Stimulated activated CD4-positive, alpha-beta T cell treated with anti-CD3 and anti-CD28 coated beads, Interleukin-2, amount 100 ng/mL, for 4 hours (primary cell): Measurements from ENCODE around the gene CEP72.
"Not testable (repeated sequence)": the region's sequence is repeated elsewhere in the genome, so short reads cannot be mapped to it uniquely, and the experiment has no call there.

ENCODE experiments used
- DNase-seq: peaks from one replicate; pipeline ENCODE4 v3.0.0-alpha.2; 2020; ENCODE audit warnings: low read depth

The CEP72 gene

DNA sequence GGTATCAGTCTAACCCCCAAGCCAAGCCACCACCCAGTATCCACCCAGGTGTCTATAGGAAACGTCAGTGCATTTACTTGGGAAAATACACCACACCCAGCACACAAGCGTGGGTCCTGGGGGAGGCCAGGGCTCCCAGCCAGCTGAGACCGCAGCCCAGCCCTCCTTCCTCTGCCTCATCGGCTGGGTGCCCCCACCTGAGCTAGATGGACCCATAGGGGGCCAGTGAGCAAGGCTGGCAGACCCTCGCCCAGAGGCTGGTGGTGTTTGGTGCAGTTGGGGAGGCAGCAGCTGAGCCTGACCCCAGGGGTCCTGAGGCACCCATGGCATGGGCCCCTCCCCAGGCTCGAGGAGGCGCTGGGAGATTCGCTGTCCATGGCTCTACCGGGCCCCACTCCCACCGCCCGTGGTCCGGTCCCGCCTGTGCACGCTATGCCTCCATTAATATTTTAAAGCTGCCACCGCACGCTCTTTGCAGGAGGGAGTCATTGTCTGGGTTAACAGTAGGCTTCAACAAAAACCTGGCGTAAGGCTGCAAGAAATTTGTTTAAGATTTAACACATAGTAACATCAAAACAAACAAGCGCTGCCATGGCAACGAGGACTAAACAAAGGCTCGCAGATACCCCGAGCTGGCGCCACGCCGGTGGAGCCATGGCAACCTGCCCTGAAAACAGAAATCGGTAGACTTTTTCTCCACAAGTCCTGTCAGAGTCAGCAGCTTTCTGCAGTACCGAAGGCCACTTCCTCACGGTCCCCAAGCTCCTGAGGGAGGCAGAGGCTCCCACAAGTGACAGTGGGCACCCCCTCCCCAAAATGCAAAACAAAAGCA, 60.4 kb downstream of the CEP72 start:
- DNase-seq = peak; percentile 33

DNA sequence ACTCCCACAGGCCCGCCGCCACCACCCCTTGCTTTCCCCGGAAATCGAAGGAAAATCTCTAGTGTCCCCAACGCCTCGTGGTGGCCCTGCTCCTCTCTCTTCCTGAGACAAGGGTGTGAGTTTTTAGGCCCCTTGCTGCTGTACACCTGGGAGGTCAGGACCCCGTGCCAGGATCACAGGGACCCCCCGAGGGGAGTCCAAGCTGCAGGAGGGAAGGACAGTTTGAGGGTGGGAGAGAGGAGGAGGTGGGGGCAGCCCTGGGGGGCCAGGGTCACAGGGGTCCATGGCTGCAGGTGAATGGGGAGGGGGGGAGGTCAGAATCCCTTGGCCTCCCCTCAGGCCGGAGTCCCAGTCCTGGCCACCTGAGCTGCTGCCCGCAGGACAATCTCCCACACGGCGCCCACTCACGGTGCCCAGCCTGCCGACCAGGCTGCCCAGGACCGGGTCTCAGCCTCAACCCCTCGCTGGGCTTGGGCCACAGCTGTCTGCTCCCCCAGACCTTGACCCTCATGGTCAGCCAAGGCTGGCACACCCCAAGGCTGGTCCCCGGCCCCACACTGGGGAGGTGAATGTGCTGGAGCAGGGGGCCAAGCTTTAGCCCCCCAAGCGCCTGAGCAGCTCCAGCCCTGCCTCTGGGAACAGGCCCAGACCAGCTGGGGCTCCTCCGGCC, 61.2 kb downstream of the CEP72 start:
- no peak for DNase-seq

DNA sequence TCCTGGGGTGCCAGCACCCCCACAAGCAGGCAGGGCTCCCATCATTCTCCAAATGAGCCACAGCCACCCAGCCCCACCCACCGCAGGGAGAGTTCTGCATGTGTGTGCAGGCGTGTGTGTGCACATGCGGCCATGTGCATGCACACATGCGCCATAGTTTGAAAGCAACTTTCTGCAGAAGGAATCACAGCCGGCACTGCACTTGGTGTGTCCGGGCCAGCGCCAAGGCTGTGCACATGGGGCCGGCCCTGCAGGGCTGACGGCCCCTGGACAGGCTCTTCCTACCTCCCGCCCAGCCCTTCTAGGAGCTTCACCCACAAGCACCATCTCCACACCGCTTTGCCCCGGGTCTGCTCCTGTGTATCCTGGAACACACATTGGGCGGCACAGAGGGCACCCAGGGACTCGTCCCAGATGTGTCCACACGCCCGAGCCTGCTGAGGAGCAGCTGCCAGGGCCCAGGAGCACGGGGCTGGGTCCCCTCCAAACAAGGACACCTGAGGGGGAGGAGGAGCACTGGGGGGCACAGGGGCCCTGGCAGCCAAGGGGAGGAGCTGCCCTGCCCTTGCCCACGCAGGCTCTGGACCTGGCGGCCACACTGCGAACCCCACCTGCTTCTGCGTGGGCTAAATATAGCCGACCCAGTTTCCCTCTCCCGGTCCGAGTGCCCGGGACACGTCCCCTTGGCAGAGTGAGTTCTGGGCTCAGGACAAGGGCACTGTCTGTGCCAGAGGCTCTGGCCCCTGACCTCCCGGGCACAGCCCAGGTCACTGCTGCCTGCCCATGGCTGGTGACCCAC, 61.9 kb downstream of the CEP72 start:
- no peak for DNase-seq

DNA sequence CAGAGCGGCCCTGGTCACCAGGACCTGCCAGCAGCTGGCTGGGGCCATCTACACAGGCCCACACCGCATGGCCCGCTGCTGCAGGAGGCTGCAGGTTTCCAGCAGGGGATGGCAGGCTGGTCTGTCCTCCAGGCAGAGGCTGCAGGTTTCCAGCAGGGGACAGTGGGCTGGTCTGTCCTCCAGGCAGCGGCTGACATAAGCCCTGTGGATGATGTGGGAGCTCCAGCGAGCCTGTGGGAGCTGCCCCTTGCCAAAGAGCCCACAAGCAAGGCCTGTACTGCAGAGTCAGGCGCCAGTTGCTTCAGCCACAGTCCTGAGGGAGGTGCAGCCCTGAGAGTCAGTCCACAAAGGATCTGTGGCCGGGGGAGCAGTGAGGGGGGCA, 62.5 kb downstream of the CEP72 start:
- DNase-seq = no peak

DNA sequence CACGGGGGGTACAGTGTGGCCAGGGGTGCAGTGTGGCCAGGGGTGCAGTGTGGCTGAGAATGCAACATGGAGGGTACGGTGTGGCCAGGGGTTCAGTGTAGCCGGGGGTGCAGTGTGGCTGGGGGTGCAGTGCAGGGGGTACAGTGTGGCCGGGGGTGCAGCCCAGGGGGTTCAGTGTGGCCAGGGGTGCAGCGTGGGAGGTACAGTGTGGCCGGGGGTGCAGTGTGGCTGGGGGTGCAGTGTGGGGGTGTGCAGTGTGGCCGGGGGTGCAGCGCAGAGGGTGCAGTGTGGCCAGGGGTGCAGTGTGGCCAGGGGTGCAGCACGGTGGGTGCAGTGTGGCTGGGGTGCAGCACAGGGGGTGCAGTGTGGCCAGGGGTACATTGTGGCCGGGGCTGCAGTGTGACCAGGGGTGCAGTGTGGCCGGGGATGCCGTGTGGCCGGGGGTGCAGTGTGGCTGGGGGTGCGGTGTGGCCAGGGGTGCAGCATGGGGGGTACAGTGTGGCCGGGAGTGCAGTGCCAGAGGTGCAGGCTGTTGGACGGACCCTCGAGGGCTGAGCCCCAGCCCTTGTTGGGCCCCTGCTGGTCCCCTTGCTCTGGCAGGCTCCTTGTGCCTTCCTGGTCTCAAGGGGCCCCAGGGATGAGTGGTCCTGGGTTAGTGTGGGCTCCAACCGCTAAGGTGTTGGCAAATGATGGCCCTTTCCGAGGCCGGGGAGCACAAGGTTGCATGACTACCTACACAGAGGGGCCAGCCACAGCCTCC, 63.2 kb downstream of the CEP72 start:
- DNase-seq = no peak

DNA sequence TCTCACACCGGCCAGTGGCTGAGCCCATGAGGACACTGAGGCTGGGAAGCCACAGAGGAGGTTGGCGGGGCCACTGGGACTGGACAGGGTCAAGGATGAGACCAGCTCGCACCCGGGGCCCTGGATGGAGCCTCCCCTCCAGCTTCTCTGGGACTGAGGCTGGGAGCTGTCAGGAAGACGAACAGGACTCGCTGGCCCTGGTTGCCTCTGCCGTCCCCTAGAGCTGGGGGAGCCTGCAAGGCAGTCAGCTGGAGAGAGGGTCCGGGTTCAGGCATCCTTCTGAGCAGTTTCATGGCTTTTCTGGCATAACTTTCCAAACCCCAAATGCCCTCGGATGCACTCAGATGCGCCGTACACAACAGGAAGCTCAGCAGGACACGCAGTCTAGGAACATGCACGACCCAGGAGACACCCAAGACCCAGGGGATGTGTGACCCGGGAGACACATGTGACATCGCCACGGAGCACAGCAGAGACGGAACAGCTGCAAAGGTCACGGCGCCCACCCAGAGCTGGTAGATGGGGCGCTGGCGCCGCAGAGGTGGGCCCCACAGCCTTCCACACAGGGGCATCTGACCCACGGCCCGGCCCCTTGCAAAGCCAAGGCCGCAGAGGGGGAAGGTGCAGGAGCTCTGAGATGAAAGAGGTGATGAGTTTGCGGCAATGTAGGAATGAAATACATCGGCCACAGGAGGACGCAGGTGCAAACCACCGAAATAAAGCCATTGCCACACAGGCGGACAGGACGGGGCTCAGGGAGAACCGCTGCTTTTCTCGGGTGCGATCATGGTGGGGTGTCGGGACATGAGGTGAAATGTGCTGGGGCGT, 63.9 kb downstream of the CEP72 start:
- no peak for DNase-seq

DNA sequence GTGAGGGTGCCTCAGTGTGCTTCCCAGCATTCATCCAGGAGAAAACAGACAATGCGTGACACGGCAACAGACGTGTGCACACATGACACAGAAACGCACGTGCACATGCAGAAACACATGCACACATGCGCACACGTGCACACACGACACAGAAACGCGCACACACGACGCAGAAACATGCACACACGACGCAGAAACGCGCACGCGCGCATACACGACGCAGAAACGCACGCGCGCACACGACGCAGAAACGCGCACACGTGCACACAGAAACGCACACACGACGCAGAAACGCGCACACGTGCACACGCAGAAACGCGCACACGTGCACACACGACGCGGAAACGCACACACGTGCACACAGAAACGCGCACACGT, 64.5 kb downstream of the CEP72 start:
- DNase-seq = no peak

DNA sequence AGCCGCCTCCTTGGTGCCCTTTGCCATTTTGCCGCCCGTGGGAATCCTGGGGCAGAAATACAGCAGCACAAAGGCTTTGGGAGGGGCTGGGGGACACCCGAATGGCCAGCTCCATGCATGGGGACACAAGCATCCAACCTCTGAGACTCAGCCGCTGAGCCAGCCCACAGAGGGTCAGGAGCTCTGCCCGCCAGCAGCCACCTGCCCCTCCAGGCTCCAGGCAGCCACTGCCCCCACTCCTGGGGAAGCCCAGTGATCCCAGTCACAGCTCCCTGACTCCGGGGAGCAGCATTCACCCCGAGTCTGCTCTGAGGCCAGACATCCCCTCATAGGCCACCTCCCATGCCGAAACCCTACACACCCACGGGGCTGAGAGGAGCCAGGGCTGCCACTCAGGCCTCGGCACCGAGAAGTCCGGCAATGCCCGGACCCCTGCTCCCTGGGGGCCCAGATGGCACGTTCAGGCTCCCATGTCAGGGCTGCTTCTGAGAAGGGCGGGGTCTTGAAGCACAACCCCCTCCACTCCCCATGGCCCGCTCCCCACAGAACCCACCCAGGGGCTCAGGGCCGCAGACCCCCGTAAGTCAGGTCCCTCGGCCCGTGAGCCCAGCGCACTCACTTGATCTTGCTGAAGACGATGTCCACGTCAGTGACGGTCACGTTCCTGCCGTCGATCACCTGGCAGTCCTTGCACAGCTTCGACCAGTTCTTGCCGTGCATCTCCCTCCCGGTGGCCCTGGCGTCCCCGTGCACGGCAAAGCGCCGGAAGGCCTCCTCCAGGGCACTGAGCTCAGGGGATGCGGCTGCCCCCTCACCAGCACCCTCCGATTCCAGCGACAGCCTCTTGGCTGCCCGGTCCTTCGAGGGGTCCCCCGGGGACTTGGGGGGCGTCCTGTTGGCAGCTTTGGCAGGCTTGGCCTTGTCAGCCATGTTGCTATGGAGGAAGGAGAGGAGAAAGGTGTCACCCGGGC, 65.3 kb downstream of the CEP72 start:
- no peak for DNase-seq

DNA sequence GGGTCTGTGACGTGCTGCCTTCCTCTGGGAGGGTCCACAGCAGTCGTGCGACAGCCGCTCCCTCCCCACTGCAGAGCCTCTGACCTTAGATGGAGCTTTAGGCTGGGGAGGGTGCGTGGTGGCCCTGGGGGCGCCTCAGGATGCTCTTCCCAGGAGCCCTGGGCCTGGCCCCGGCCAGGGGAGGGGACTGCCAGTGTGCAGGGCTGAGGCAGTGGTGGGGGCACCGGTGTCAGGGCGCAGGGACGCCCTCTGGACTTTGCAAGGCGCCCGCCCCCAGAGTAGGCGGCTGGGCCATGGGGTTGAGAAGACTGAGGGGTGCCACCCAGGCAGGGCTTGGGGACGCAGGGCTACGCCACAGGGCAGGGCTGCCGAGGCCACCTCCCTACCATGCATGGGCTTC, 66.4 kb downstream of the CEP72 start:
- not testable (repeated sequence) for DNase-seq

DNA sequence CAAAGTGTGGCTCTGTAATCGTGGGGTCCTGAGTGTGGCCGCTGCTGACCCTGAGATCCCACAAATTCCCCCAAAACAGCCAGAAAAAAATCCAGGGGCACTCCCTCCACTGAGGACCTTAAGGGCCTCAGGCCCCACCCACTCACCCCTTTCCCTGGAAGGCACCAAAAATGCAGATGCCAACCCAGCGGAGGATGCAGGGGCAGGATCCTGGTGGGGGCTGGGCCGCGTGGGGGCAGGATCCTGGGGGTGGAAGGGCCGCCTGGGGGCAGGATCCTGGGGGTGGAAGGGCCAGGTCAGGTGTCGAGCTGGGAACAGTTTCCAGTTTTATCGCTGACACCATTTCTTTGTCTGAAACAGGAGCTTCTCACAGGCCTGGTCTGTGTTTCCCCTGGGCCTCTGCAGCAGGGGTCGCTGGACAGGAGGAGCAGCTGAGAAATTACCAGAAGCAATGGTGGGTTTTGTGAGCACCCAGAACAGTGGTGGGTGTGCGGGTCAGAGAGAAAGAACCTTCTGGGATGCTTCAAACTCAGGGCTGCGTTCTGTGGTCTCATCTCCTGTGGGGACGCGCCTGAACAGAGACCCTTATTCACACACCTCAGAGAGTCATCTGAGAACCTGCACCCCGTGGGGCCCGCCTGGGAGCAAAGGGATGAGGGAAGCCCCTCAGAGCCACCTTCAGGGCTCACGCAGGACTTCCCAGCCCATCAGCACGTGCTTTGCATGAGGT, 67.2 kb downstream of the CEP72 start:
- DNase-seq = not testable (repeated sequence)

DNA sequence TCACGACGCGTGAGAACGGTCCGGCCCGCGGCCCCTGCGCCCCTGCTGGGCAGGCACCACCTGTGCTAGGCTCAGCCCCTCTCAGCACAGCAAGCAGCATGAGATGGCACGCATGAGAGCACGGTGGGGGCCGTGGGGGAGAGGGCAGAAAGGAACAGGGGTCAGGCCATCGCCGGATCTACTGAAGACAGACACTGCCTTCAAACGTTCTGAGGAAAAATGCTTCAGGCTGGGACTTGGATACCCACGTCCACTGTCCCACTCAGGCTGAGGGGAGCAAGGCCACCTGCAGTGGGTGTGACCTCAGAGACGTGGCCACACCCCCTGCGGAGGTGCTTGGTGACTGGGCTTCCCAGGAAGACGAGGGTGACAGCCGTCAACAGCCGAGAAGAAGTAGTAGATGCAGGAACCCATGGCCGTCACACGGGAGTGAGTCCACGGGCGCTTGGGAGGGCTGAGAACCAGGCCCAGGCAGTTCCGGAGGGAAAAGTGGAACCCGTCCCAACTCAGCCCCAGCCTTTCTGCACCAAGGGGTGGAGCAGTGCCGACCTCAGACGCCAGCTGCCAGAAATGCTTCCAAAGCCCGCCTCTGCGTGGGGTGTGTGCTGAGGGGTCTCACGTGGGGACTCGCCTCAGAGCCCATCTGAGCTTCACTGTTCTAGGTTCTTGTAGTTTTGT, 68.1 kb downstream of the CEP72 start:
- not testable (repeated sequence) for DNase-seq

DNA sequence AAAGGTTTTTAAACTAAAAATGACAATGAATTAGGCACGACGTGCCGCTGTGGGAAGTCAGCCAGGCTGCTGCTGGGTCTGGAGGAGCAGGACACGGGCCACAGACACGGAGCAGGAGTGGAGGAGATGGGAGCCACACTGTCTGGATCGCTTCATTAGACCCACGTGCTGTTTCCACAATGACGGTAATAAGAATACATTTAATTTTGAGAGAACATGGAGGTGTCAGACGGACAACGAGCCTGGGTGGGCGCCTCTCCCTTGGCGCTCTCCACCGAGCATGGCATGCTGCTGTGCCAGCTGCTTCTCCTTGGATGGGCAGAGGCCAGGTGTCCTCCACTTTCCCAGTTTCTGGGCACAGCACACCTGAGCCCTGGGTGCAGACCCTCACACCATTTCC, 68.7 kb downstream of the CEP72 start:
- not testable (repeated sequence) for DNase-seq

DNA sequence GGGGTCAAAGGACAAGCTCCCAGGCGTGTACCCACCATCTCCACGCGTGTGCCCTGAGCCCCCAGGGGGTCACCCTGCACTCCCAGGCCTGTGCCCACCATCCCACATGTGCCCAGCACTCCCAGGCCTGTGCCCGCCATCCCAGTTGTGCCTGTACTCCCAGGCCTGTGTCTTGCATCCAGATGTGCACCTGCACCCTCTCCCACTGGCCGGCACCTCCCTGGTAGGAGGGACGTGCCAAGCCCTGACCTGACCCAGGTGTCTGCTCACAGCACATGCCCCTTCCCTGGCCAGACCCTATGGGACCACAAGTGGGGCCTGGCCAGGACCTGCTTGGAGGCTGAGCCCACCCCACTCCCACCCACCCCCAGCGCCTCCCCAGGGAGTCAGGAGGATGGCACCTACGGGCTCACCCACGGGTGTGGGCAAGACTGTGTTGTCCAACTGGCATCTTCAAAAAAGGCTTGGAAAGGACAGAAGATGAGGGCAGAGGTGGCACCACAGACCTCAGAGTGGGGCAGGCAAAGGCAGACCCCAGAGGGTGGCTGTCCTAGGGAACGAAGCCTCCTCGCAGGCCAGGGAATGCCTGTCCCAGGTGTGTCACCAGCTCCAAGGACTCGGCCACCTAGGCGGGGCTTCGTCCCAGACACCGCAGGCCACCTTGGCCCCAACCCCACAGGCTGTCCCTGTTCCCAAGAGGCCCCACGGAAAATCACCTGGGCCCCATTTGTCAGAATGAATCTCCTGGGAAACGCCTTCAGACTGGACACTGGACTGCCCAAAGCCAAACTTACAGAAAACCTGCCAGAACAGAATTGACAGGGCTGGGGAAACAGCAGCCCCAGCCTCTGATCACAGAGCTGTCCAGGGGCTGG, 69.4 kb downstream of the CEP72 start:
- not testable (repeated sequence) for DNase-seq

DNA sequence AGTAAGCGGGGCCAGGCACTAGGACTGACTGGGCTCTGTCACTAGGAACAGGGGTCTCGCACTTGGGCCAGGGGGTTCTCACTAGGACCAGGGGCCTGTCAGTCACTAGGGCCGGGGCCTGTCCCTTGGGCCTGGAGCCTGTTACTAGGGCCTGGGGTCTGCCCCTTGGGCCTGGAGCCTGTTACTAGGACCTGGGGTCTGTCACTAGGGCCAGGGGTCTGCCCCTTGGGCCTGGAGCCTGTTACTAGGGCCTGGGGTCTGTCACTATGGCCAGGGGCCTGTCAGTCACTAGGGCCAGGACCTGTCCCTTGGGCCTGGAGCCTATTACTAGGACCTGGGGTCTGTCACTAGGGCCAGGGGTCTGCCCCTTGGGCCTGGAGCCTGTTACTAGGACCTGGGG, 70.1 kb downstream of the CEP72 start:
- not testable (repeated sequence) for DNase-seq

DNA sequence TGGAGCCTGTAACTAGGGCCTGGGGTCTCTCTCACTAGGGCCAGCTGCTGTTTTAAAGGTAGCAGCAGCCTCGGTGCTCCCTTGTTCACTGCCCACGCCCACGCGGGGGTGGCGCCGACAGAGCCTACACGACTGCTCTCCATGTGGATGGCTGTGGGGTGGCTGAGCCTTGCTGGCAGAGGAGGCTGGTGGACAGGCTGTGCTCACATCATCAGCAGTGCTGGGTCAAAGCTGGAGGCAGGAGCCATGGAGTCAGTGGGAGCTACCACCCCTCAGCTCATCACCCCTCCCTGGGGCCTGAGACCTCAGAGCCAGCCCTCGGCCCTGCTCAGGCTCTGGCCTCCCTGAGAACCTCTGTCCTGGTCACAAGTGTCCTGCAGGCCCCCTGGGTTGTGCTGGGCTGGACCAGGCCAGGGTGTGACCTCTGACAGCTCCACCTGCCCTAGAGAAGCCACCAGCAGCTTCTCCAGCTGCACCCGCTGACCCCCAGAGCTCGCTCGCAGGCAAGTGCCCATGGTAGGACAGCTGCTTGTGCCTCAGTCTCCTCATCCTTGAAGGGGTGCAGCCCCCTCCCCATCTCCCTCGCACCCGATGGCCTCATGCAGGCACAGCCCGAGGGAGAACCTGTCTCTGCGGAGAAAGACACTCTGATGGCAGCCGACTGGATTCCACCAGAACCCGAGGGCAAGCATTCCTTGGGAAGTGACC, 70.7 kb downstream of the CEP72 start:
- DNase-seq = not testable (repeated sequence)

DNA sequence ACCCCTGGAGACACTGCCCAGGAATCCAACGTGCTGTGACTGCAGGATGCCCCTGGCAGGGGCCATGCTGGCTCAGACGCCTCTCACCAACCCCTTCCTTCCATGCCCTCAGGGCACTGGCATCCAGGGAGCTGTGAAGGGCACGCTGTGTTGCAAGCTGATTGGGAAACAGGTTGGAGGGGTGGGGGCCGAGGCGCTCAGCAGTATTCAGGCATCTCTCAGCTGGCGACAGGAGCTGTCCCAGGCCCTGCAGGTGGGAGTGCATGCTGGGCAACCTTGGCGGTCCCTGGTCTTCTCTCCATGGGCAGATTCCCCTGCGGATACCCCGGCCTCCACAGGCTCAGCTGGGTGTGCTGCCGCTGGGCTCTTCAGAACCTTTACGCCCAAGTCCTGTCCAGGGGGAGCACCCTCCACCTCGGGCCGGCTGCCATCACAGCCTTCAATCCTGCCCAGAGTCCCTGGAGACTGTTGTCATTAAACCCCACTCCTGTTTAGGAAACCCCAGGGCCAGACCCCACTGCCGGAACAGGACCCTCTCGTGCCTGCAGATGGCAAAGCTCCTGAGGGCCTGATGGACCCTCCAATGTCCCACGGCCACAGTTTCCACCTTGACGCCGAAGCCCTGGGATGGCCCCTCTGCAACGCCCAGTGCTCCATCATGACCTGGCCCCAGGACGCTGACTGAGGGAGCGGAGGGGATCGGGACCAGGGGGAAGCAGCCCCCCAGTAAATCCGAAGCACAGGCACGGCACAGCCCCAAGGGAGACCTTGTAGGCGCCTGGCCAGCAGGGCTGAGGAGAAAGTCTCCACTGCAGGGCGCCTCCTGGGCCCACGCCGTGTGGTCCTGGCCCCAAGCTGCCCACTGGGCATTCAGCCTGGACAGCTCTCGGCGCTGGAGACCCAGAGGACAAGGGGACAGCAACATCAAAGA, 71.7 kb downstream of the CEP72 start:
- DNase-seq = no peak
